Ascending aorta (tissue), 2 donors: Measurements from ENCODE around the gene ATOH8. TPM values are rescaled to one million over a fixed set of nuclear protein-coding genes. Genes with fewer than 3 reads are reported as not detected.

Experiments
- DNase-seq, 2 donors: peaks; one replicate each; pipeline ENCODE4 v3.0.0-alpha.2; 2019; ENCODE audit warnings: low spot score in 2 of 2
- H3K27ac ChIP-seq, 2 donors: fragments of 200-600 bp; sonication (generic); one replicate each; pipeline ENCODE4 v1.5.1; 2016 to 2017; ENCODE audit warnings: mild to moderate bottlenecking in 1 of 2
- H3K27me3 ChIP-seq: fragments of 200-600 bp; sonication (generic); one replicate; pipeline ENCODE4 v1.5.1; 2017
- H3K36me3 ChIP-seq, 2 donors: fragments of 200-600 bp; sonication (generic); one replicate each; pipeline ENCODE4 v1.5.1; 2016
- H3K4me1 ChIP-seq, 2 donors: fragments of 200-600 bp; sonication (generic); one replicate each; pipeline ENCODE4 v1.5.1; 2016 to 2017; ENCODE audit warnings: mild to moderate bottlenecking in 1 of 2
- H3K4me3 ChIP-seq, 2 donors: fragments of 200-600 bp; sonication (generic); one replicate each; pipeline ENCODE4 v1.5.1; 2016 to 2017; ENCODE audit warnings: mild to moderate bottlenecking in 1 of 2
- H3K9me3 ChIP-seq, 2 donors: fragments of 200-600 bp; sonication (generic); one replicate each; pipeline ENCODE4 v1.5.1; 2016
- CTCF ChIP-seq, 3 experiments: fragments of 200-600 bp in 2 of 3; fragments of 450-650 bp in 1 of 3; sonication (generic) in 2 of 3; IDR thresholded peaks; one replicate each; pipeline ENCODE4 v1.5.1; 2016 to 2019; ENCODE audit warnings: antibody characterized with exemption in 3 of 3, mild to moderate bottlenecking in 1 of 3, moderate library complexity in 1 of 3
- intact Hi-C: fragments of 100-400 bp; cut with DNase I; formaldehyde crosslinking; loops from one replicate; pipeline ENCODE4 v1.15.1; 2023
- total RNA-seq: library from RNA; depleted of rRNA; stranded (reverse); fragments of >200 nt; gene quantifications from one replicate; pipeline ENCODE4 v1.1.0, GENCODE V29; 2016

The ATOH8 gene
- total RNA-seq, 1 donor from 2014 or later = 239 TPM

GRCh38 chr2:85787981-85788340, 34.2 kb downstream of the ATOH8 start:
- Histone ChIP-seq H3K4me3 (no peak overlapping the region), H3K9me3 (no peaks in the 10 kb centered on the region), H3K27ac (peak overlapping the region; percentile 80 to 93), H3K36me3 (peaks cover 28 to 55% of the 10 kb centered on the region in 2 donors), H3K27me3 (no peaks in the 10 kb centered on the region), H3K4me1 (peaks cover 34 to 80% of the 10 kb centered on the region in 2 donors)
- DNase-seq = no peak
- TF ChIP-seq CTCF (IDR thresholded peaks at IDR 0.05) = no peak
- intact Hi-C loops = no loop called here

GRCh38 chr2:85788603-85789002, 34.8 kb downstream of the ATOH8 start:
- H3K4me3 ChIP-seq = no peak overlapping the region
- no peak for TF ChIP-seq CTCF (IDR thresholded peaks at IDR 0.05)
- H3K4me1 ChIP-seq = peaks cover 34 to 79% of the 10 kb centered on the region in 2 donors
- H3K27ac ChIP-seq = peak overlapping the region; percentile 80 to 93
- H3K27me3 ChIP-seq = no peaks in the 10 kb centered on the region
- intact Hi-C loops = no loop called here
- no peak for DNase-seq
- no peaks in the 10 kb centered on the region for H3K9me3 ChIP-seq
- H3K36me3 ChIP-seq = peaks cover 25 to 53% of the 10 kb centered on the region in 2 donors

GRCh38 chr2:85789271-85789670, 35.5 kb downstream of the ATOH8 start:
- Histone ChIP-seq H3K27ac (peak overlapping the region in 1 of 2 donors; percentile 80), H3K9me3 (no peaks in the 10 kb centered on the region), H3K4me1 (peaks cover 36 to 79% of the 10 kb centered on the region in 2 donors), H3K36me3 (peaks cover 25 to 53% of the 10 kb centered on the region in 2 donors), H3K4me3 (no peak overlapping the region), H3K27me3 (no peaks in the 10 kb centered on the region)
- intact Hi-C loops = no loop called here
- no peak for DNase-seq
- TF ChIP-seq CTCF (IDR thresholded peaks at IDR 0.05) = no peak

GRCh38 chr2:85790032-85790431, 36.2 kb downstream of the ATOH8 start:
- H3K36me3 ChIP-seq = peaks cover 25 to 53% of the 10 kb centered on the region in 2 donors
- H3K9me3 ChIP-seq = no peaks in the 10 kb centered on the region
- H3K4me1 ChIP-seq = peaks cover 35 to 79% of the 10 kb centered on the region in 2 donors
- TF ChIP-seq CTCF (IDR thresholded peaks at IDR 0.05) = no peak
- no peak overlapping the region for H3K4me3 ChIP-seq
- no peak for DNase-seq
- peak overlapping the region in 1 of 2 donors; percentile 91 for H3K27ac ChIP-seq
- H3K27me3 ChIP-seq = no peaks in the 10 kb centered on the region
- intact Hi-C loops = no loop called here

GRCh38 chr2:85790499-85791188, 36.9 kb downstream of the ATOH8 start:
- Histone ChIP-seq H3K4me3 (no peak overlapping the region), H3K4me1 (peaks cover 34 to 79% of the 10 kb centered on the region in 2 donors), H3K27me3 (no peaks in the 10 kb centered on the region), H3K9me3 (no peaks in the 10 kb centered on the region), H3K36me3 (peaks cover 25 to 53% of the 10 kb centered on the region in 2 donors), H3K27ac (peak overlapping the region; percentile 87 to 91)
- DNase-seq = no peak
- TF ChIP-seq CTCF (IDR thresholded peaks at IDR 0.05) = no peak
- intact Hi-C loops = no loop called here
